T-helper 1 cell treated with Interleukin-12 subunit alpha and Interleukin-12 subunit beta and Interleukin-4 antibody, amounts not matched to agents 30 ng/mL and 1 ng/mL, for 36 hours (primary cell): ENCODE measurements around the gene EVA1A. TPM values are rescaled to one million over a fixed set of nuclear protein-coding genes. Genes with fewer than 3 reads are reported as not detected.

ENCODE experiments used
- intact Hi-C: fragments of 100-400 bp; cut with micrococcal nuclease; formaldehyde crosslinking; loops from one replicate; pipeline ENCODE4 v1.15.1; 2024
- total RNA-seq: library from RNA; stranded (reverse); gene quantifications from 2 replicates; pipeline ENCODE4 v1.2.3, GENCODE V29; 2022

EVA1A gene
- total RNA-seq, 1 donor from 2014 or later = not detected

- intact Hi-C loops = no loop called here
These were observed 106.5 kb downstream of the EVA1A start for GRCh38 chr2:75454241-75454620.

- intact Hi-C loops = no loop called here
These were observed 107.1 kb downstream of the EVA1A start for GRCh38 chr2:75453384-75454240.

- intact Hi-C loops = no loop called here
These were observed 110.7 kb downstream of the EVA1A start for GRCh38 chr2:75450068-75450467.

- intact Hi-C loops = no loop called here
These were observed 113.6 kb downstream of the EVA1A start for GRCh38 chr2:75447176-75447575.

Other genes with a start within 250 kb of the EVA1A start
- gene MRPL19, start 85.8 kb upstream of the EVA1A start, total RNA-seq = 42.6 and 46.5 TPM in 2 replicates
- 26.3 and 30.2 TPM in 2 replicates for gene GCFC2, start 150.0 kb upstream of the EVA1A start, total RNA-seq